Activated CD4-positive, alpha-beta T cell treated with anti-CD3 and anti-CD28 coated beads, Interleukin-2, amount 10 ng/mL, durations not matched to agents 24 days and 14 days (primary cell): Measurements from ENCODE around the gene PTPRN2. TPM values are rescaled to one million over a fixed set of nuclear protein-coding genes. Genes with fewer than 3 reads are reported as not detected.

ENCODE experiments used
- DNase-seq: peaks from one replicate; pipeline ENCODE4 v3.0.0; 2022
- H3K27ac Mint-ChIP-seq: one replicate; pipeline ENCODE4 v1.8.0; 2022; ENCODE audit warnings: mild to moderate bottlenecking, mixed read lengths
- H3K27me3 Mint-ChIP-seq: one replicate; pipeline ENCODE4 v1.8.0; 2022; ENCODE audit warnings: mixed read lengths
- H3K36me3 Mint-ChIP-seq: one replicate; pipeline ENCODE4 v1.8.0; 2022; ENCODE audit warnings: low read depth, mild to moderate bottlenecking, mixed read lengths
- H3K4me1 Mint-ChIP-seq: one replicate; pipeline ENCODE4 v1.8.0; 2021; ENCODE audit warnings: mixed read lengths
- H3K4me3 Mint-ChIP-seq: one replicate; pipeline ENCODE4 v1.8.0; 2022; ENCODE audit warnings: mild to moderate bottlenecking, moderate library complexity, mixed read lengths
- H3K9me3 Mint-ChIP-seq: one replicate; pipeline ENCODE4 v1.8.0; 2021; ENCODE audit warnings: mixed read lengths
- intact Hi-C: fragments of 100-400 bp; cut with micrococcal nuclease; formaldehyde crosslinking; loops from one replicate; pipeline ENCODE4 v1.15.1; 2023
- total RNA-seq: library from RNA; stranded (reverse); gene quantifications from 2 replicates; pipeline ENCODE4 v1.2.3, GENCODE V29; 2022

PTPRN2 gene
- total RNA-seq, 1 donor from 2014 or later, result 0.33 TPM

DNA sequence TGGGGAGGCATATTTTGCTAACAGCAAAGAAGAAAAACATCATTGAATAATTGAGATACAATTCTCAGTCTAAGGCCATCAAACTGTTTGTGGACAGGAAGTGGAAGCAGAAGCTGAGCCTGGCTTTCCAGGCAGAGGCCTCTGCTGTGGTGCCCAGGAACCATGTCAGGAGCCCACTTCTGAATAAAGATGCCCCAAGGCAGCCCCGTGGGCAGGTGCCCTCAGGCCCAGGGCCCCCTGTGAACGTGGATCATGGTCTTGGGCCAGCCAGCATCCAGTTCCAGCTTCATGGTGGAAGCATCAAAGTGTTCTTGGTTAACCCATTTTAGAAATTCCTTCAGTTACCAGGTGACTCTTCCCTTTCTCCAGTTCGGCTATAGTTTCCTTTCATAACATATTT, 346.8 kb downstream of the PTPRN2 start:
- peak; percentile 27 for DNase-seq
- Mint-ChIP-seq H3K27me3 (no peaks in the 10 kb centered on the region), H3K36me3 (no peaks in the 10 kb centered on the region), H3K4me3 (no peak overlapping the region), H3K9me3 (no peaks in the 10 kb centered on the region), H3K27ac (no peak overlapping the region), H3K4me1 (no peaks in the 10 kb centered on the region)
- intact Hi-C loops, result no loop called here

DNA sequence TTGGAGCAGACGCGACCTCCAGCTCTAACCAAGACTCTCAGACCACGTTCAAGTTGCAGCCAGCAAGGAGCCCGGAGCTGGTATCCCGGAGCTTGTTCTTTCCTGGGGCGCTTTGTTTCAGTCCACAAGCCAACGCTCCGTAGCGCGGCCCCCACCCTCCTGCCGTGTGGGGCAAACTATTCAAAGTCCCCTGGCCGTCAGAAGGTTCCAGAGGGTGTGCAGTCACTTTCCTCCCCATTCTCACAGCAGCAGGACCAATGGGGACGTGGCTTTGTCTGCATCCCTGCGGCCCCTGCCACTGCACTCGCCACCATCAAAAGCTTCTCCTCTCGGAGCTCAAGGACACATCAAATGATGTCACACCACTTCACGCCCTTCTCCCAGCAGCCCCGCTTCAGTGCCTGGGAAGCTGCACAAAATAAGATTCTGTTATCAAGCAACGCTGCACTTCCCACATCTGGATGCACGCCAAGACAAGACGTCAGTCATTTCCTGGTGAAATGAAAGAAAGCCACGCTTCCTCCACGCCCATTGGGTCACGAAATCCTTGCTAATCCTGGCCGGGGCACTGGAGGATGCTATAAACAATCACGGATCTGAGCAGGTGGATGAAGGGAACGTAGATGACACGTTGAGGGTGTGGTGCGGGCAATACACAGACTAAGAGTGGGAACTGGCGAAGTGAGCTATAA, 348.2 kb downstream of the PTPRN2 start:
- H3K9me3 Mint-ChIP-seq, result no peaks in the 10 kb centered on the region
- peak; percentile 29 for DNase-seq
- no peaks in the 10 kb centered on the region for H3K4me1 Mint-ChIP-seq
- no peaks in the 10 kb centered on the region for H3K27me3 Mint-ChIP-seq
- H3K4me3 Mint-ChIP-seq, result no peak overlapping the region
- intact Hi-C loops, result no loop called here
- H3K36me3 Mint-ChIP-seq, result no peaks in the 10 kb centered on the region
- H3K27ac Mint-ChIP-seq, result no peak overlapping the region

DNA sequence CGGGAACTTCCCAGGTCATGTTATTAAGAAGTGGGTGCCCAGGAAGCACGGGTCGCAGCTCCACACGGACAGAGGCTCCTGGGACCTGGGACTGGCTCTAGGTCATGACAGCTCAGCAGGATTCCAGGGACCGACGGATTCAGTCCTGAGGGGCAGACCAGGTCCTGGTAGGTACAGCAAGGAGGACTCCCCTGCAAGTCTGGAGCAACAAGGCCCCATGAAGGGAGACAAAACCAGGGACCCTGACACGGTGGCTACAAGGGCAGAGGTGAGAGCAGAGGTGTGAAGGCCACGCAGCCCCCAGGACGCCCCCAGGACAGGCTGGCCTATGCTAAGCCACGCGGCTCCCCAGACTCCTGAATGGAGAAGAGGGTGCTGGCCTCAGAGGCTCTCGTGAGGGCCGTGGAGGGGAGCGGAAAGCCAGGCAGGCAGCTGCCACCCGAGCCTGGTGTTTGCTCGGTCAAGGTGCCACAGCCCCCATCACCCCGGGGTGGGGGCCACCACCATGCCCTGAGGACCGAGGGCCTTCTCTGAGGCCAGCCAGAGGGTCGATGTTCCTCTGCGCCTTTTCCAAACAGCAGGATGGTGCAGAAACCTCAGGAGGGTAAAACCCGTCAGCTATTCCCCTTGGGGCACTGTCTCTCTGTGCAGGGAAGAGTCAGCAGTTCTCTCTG, 348.9 kb downstream of the PTPRN2 start:
- intact Hi-C loops, result no loop called here
- Mint-ChIP-seq H3K27me3 (no peaks in the 10 kb centered on the region), H3K4me3 (no peak overlapping the region), H3K9me3 (peaks cover 4% of the 10 kb centered on the region), H3K36me3 (no peaks in the 10 kb centered on the region), H3K27ac (no peak overlapping the region), H3K4me1 (no peaks in the 10 kb centered on the region)
- DNase-seq, result peak; percentile 34

DNA sequence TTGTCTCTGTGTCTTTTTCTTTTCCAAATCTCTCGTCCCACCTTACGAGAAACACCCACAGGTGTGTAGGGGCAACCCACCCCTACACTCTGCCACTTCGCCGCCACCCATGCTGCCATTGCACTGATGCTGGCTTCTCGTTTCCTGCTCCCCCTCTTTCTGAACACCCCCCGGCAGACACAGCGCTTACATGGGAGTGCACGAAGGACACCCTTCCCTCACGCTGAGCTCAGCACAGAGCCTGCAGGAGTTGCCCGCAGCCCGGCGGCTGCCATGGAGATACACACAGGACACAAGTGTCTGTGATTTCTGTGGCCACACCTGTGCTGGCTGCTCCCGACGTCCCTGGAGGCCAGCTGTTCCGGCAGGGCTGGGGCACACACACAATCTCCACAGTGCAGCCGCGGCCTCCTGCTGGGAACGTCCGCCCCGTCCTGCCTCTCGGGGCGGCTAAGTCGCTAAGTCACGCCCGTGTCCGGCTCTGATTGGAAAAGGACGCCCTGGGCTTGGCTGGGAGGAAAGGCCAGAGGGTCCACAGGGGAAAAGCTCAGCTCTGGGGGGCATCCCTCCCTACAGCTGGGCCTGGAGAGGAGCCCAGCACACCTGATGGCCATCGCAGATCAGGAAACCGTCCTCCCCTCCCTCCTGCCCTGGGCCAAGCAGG, 349.8 kb downstream of the PTPRN2 start:
- H3K27ac Mint-ChIP-seq, result no peak overlapping the region
- intact Hi-C loops, result no loop called here
- no peaks in the 10 kb centered on the region for H3K27me3 Mint-ChIP-seq
- H3K4me3 Mint-ChIP-seq, result no peak overlapping the region
- no peaks in the 10 kb centered on the region for H3K36me3 Mint-ChIP-seq
- DNase-seq, result peak; percentile 24
- peaks cover 4% of the 10 kb centered on the region for H3K9me3 Mint-ChIP-seq
- no peaks in the 10 kb centered on the region for H3K4me1 Mint-ChIP-seq

DNA sequence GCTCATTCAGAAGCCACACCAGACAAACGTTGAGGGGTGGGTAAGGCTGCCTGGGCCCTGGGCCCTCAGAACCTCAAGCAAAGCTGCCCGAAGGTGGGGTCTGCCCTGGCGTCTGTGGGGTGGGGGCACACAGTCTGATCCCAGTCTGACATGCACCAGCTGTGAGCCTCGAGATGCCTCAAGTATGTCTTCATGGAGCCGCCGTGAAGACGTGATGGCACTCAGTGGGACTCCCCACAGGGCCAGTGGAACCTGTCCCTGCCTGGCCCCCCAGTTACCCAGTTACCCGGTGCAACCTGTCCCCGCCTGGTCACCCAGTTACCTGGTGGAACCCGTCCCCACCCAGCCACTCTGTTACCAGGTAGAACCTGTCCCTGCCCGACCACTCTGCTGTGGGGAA, 351.2 kb downstream of the PTPRN2 start:
- Mint-ChIP-seq H3K36me3 (no peaks in the 10 kb centered on the region), H3K27ac (no peak overlapping the region), H3K9me3 (peaks cover 13% of the 10 kb centered on the region), H3K27me3 (no peaks in the 10 kb centered on the region), H3K4me1 (no peaks in the 10 kb centered on the region), H3K4me3 (no peak overlapping the region)
- intact Hi-C loops, result no loop called here
- peak; percentile 31 for DNase-seq

DNA sequence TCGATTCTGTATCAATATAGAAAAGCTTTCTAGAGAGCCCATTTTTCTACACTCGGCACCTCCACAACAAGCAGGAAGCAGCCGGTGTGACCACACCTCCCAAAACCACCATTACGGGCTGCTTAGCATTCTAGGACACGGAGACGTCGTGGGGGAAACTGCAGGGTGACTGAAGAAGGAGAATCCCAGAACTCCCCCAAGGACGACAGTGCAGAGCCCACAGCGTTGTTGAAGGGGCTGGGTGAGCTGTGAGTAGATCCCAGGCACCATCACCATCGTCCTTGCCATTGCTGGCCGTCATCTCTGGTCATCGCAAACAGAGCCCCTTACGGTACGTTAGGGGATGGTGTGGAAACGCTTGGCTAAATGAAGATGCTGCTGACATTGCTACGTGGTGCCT, 351.8 kb downstream of the PTPRN2 start:
- Mint-ChIP-seq H3K9me3 (peaks cover 13% of the 10 kb centered on the region), H3K4me3 (no peak overlapping the region), H3K27me3 (no peaks in the 10 kb centered on the region), H3K36me3 (no peaks in the 10 kb centered on the region), H3K4me1 (no peaks in the 10 kb centered on the region), H3K27ac (no peak overlapping the region)
- DNase-seq, result peak; percentile 16
- intact Hi-C loops, result no loop called here

DNA sequence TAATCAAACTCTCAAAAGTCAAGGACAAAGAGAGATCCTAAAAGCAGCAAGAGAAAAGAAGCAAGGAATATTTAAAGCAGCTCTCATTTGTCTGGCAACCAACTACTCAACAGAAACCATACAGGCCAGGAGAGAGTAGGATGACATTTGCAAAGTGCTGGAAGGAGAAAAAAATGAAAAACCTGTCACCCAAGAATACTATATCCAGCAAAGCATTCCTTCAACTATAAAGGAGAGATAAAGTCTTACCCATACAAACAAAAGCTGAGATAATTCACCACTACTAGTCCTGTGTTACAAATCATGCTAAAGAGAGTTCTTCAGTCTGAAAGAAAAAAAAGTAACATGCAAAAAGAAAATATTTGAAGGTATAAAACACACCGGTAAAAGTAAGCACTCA, 357.7 kb downstream of the PTPRN2 start:
- no peak overlapping the region for H3K4me3 Mint-ChIP-seq
- H3K36me3 Mint-ChIP-seq, result no peaks in the 10 kb centered on the region
- H3K4me1 Mint-ChIP-seq, result no peaks in the 10 kb centered on the region
- H3K27ac Mint-ChIP-seq, result no peak overlapping the region
- DNase-seq, result no peak
- H3K9me3 Mint-ChIP-seq, result peaks cover 13% of the 10 kb centered on the region
- no peaks in the 10 kb centered on the region for H3K27me3 Mint-ChIP-seq
- intact Hi-C loops, result no loop called here

DNA sequence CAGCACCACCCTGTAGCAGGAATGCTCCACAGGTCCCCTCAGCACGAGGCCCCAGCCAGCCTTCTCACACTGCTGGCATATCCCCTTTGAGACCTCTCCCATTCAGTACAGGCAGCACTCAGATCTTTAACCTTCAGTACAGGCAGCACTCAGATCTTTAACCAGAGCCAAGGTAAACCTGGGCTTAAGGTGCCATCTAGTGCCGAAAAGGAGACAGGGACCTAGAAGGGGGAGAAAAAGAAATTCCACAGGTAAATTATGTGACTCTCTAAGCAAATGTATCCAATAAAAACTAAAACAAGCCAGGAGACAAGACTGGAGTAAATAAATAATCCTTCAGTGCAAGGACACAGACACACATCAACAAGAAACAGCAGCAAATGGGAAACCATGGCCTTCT, 358.6 kb downstream of the PTPRN2 start:
- DNase-seq, result no peak
- H3K27me3 Mint-ChIP-seq, result no peaks in the 10 kb centered on the region
- no peak overlapping the region for H3K4me3 Mint-ChIP-seq
- H3K27ac Mint-ChIP-seq, result no peak overlapping the region
- H3K36me3 Mint-ChIP-seq, result no peaks in the 10 kb centered on the region
- H3K9me3 Mint-ChIP-seq, result peaks cover 9% of the 10 kb centered on the region
- no peaks in the 10 kb centered on the region for H3K4me1 Mint-ChIP-seq
- intact Hi-C loops, result no loop called here

DNA sequence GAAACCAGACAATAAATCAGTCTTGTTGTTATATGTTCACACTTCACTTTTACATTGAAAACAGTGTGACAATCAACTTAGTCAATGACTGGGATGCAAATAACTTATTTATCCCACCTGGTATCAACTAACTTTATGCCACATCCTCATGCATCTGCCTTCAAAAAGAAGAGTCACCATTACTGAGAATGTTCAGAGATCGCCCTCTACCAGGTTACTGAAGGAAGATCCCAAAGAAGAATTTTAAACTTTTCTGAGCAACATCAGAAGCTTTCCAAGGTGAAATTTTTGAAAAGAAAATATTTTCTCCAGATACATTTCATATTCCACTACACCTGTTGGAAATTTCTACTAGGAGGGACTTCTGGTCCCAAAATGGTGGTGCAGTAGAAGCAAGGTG, 359.5 kb downstream of the PTPRN2 start:
- intact Hi-C loops, result no loop called here
- DNase-seq, result no peak
- no peaks in the 10 kb centered on the region for H3K27me3 Mint-ChIP-seq
- no peak overlapping the region for H3K4me3 Mint-ChIP-seq
- H3K27ac Mint-ChIP-seq, result no peak overlapping the region
- H3K4me1 Mint-ChIP-seq, result no peaks in the 10 kb centered on the region
- no peaks in the 10 kb centered on the region for H3K36me3 Mint-ChIP-seq
- peaks cover 8% of the 10 kb centered on the region for H3K9me3 Mint-ChIP-seq

DNA sequence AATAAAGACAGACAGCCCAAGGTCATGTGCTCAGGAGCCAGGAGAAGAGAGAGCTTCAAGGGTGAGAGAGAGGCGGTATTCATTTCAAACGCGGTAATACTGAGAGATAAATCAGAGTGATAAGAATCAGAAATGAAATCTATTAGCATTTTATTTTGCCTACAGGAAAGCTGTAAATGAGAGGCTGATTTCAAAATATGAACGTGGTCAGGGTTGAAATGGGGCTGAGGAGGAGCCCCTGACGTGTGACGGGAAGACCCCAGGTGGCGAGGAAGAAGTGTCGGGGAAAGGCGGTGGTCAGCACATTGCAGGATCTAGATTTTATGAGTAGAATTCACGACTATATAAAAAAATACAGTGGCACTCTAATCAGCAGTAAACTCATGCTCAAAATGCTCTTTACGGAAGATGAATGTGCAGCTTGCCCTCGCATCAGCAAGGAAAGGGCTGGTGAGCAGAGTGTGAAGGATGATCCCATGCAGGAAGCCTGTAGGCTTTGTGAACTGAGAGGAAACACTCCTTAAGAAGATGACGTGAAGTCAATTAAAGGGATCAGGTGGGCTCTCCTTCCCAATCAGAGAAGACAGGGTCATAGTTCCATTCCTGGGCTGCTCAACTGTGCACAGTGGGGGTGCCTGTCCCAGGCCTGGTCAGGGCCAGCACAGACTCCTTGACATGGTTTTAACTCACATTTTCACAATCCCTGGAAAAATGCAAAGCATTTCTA, 360.2 kb downstream of the PTPRN2 start:
- Mint-ChIP-seq H3K36me3 (no peaks in the 10 kb centered on the region), H3K27ac (no peak overlapping the region), H3K27me3 (no peaks in the 10 kb centered on the region), H3K4me1 (no peaks in the 10 kb centered on the region), H3K4me3 (no peak overlapping the region), H3K9me3 (peaks cover 8% of the 10 kb centered on the region)
- DNase-seq, result no peak
- intact Hi-C loops, result no loop called here

DNA sequence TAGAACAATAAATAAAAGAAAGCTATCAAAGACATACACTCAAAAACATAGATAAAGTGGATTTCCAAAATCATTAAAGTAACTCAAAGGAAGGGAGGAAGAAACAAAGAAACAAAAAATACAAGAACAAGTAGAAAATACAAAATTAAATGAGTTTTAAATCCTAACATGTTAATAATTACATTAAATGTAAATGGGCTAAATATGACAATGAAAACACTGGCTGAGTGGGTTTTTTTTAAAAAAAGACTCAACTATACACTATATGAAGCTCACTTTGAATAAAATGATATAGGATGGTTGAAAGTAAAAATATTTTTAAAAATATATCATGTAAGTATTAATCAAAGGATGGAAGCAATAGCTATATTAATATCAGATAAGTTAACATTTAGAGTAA, 371.4 kb downstream of the PTPRN2 start:
- Mint-ChIP-seq H3K27me3 (no peaks in the 10 kb centered on the region), H3K4me1 (no peaks in the 10 kb centered on the region), H3K4me3 (no peak overlapping the region), H3K27ac (no peak overlapping the region), H3K36me3 (no peaks in the 10 kb centered on the region), H3K9me3 (peaks cover 3% of the 10 kb centered on the region)
- intact Hi-C loops, result no loop called here
- no peak for DNase-seq

DNA sequence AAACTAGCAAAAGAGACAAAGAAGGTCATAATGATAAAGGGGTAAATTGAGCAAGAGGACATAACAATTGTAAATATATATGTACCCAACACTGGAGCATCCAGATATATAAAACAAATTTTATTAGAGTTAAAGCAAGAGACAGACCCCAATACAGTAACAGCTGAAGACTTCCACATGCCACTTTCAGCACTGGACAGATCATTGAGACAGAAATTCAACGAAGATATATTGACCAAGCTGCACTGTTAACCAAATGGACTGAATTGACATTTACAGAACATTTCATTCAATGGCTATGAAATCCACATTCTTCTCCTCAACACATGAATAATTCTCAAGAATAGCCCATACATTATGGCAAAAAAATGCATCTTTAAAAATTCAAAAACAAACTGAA, 378.2 kb downstream of the PTPRN2 start:
- Mint-ChIP-seq H3K4me3 (no peak overlapping the region), H3K9me3 (peaks cover 6% of the 10 kb centered on the region), H3K4me1 (no peaks in the 10 kb centered on the region), H3K27me3 (peaks cover 1% of the 10 kb centered on the region), H3K36me3 (no peaks in the 10 kb centered on the region), H3K27ac (no peak overlapping the region)
- DNase-seq, result no peak
- intact Hi-C loops, result no loop called here

DNA sequence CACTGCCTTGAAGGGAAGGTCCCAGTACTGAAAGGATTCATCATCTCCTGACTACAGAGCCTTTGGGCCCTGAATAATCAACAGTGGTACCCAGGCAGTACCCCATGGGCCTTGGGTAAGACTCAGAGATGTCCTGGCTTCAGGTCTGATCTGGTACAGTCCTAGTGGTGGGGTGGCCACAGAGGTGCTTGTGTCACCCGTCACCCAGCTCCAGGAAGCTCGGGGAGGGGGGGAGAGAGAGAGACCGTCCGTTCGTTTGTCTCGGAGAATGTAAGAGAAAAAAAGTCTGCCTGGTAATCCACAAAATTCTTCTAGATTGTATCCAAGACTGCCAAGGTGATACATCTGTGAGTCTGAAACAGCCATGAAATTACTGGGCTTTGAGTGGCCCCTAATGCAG, 381.3 kb downstream of the PTPRN2 start:
- H3K4me3 Mint-ChIP-seq, result no peak overlapping the region
- intact Hi-C loops, result no loop called here
- H3K4me1 Mint-ChIP-seq, result no peaks in the 10 kb centered on the region
- no peaks in the 10 kb centered on the region for H3K36me3 Mint-ChIP-seq
- H3K9me3 Mint-ChIP-seq, result peaks cover 10% of the 10 kb centered on the region
- peaks cover 1% of the 10 kb centered on the region for H3K27me3 Mint-ChIP-seq
- no peak for DNase-seq
- H3K27ac Mint-ChIP-seq, result no peak overlapping the region

DNA sequence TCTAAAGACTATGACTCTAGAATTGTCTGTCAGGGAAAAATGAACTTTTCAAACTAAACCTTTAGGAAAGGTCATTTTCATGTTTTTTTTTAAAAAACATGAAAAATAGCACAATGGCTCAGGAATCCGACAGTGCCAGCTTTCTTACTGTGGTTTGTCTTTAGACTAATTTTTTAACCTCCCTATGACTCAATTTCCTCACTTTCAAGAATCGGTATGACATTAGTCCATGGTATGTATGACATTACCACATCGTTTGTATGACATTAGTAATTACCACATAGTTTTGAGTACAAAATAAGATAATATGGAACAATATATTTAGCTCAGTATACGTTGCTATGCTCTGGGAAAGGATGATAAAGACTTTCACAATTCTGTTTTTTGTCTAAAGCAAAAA, 383.2 kb downstream of the PTPRN2 start:
- H3K27me3 Mint-ChIP-seq, result peaks cover 1% of the 10 kb centered on the region
- H3K4me3 Mint-ChIP-seq, result no peak overlapping the region
- DNase-seq, result no peak
- no peaks in the 10 kb centered on the region for H3K4me1 Mint-ChIP-seq
- intact Hi-C loops, result no loop called here
- no peak overlapping the region for H3K27ac Mint-ChIP-seq
- no peaks in the 10 kb centered on the region for H3K36me3 Mint-ChIP-seq
- H3K9me3 Mint-ChIP-seq, result peaks cover 5% of the 10 kb centered on the region
